PC-9 (cell line): Measurements from ENCODE around the gene CLCA1.

Experiments used
- CTCF ChIP-seq: fragments of 200-600 bp; sonication (generic); conservative IDR thresholded peaks from 2 replicates; pipeline ENCODE4 v1.6.1; 2017; ENCODE audit warnings: mixed run types, antibody characterized with exemption, mild to moderate bottlenecking, moderate library complexity
- EZH2 ChIP-seq: fragments of 200-600 bp; sonication (generic); IDR thresholded peaks from 2 replicates; pipeline ENCODE4 v1.8.0; 2017; ENCODE audit warnings: antibody characterized with exemption, low read depth

- TF ChIP-seq CTCF (no peak), EZH2 (no peak)
These were observed 70.0 kb downstream of the CLCA1 start for GRCh38 chr1:86538775-86539174.
